Measurements from ENCODE around the gene ALX3. TPM values are rescaled to one million over a fixed set of nuclear protein-coding genes. Genes with fewer than 3 reads are reported as not detected.

The ALX3 gene
- total and polyA plus RNA-seq, 2 of the 4 experiments (the other 2 are of a cell fraction), result not detected

GRCh38 chr1:110091381-110091780 lies 20.9 kb upstream of the ALX3 start:
- ATAC-seq (ENCODE audit: low read depth) (no peak), DNase-seq (no peak)
- dilution Hi-C loops (cut with HindIII; ENCODE audit: low sequenced_read_pairs, unreplicated experiment), result no loop called here
- BruUV-seq (replicated peaks), result no TSS peak
- no peak overlapping the region for H2AFZ ChIP-seq (replicated peaks; ENCODE audit: low read length, poor library complexity)
- intact Hi-C loops (cut with micrococcal nuclease), result no loop called here
- H2BK120ac ChIP-seq (ENCODE audit: low read depth, low read length), result no peak overlapping the region
- H3K27ac ChIP-seq (ENCODE audit: insufficient read depth, low read length), result no peak overlapping the region
- no peak overlapping the region for H2AK9ac ChIP-seq (replicated peaks; ENCODE audit: low read depth, low read length, poor library complexity)
- H4K20me1 ChIP-seq (ENCODE audit: insufficient read depth, low read length), result no peaks in the 10 kb centered on the region
- TF ChIP-seq POLR2A (IDR thresholded peaks at IDR 0.05; ENCODE audit: low read depth, low read length) (no peak), MAFK (IDR thresholded peaks at IDR 0.05; ENCODE audit: low read depth, low read length) (no peak), RFX5 (IDR thresholded peaks at IDR 0.05; ENCODE audit: low read depth, low read length) (no peak), CTCF (conservative IDR thresholded peaks at IDR 0.05; ENCODE audit: low read depth, low read length) (no peak), NFE2L2 (IDR thresholded peaks at IDR 0.05; ENCODE audit: low read depth, low read length) (no peak), CEBPB (IDR thresholded peaks at IDR 0.05; ENCODE audit: low read depth, low read length) (no peak), USF2 (IDR thresholded peaks at IDR 0.05; ENCODE audit: low read depth, low read length) (no peak), ELK1 (IDR thresholded peaks at IDR 0.05; ENCODE audit: borderline replicate concordance, low read depth, low read length) (no peak), RAD21 (IDR thresholded peaks at IDR 0.05; ENCODE audit: low read length) (no peak), RCOR1 (IDR thresholded peaks at IDR 0.05; ENCODE audit: insufficient replicate concordance, low read length) (no peak), BHLHE40 (IDR thresholded peaks at IDR 0.05; ENCODE audit: low read depth, low read length) (no peak), CHD1 (IDR thresholded peaks at IDR 0.05; ENCODE audit: low read depth, low read length) (no peak), FOS (IDR thresholded peaks at IDR 0.05; ENCODE audit: low read depth, low read length) (no peak)
- H3K27me3 ChIP-seq (ENCODE audit: control insufficient read depth, insufficient read depth, low read length), result peaks cover 64% of the 10 kb centered on the region
- H2BK5ac ChIP-seq (ENCODE audit: low read depth, low read length, poor library complexity, severe bottlenecking), result no peak overlapping the region
- no peak overlapping the region for H4K8ac ChIP-seq (ENCODE audit: low read depth in 2 of 2, low read length in 2 of 2)
- H3K56ac ChIP-seq (ENCODE audit: extremely low read depth, insufficient read depth, low read length), result no peak overlapping the region
- no peaks in the 10 kb centered on the region; the same call in 1 of the 2 replicates for H3K4me1 ChIP-seq (ENCODE audit: control insufficient read depth, insufficient read depth, low read length)
- peaks cover 3% of the 10 kb centered on the region for H3K9me3 ChIP-seq (ENCODE audit: control insufficient read depth, insufficient read depth, low read length)
- H3K23ac ChIP-seq (ENCODE audit: low read depth, low read length), result no peak overlapping the region
- no peaks in the 10 kb centered on the region; the same call in 1 of the 2 replicates for H3K9me1 ChIP-seq (ENCODE audit: insufficient read depth, low read length)
- no peak overlapping the region for H3K18ac ChIP-seq (ENCODE audit: low read depth, low read length)
- in situ Hi-C loops (cut with MboI; ENCODE audit: low sequenced_read_pairs), result no loop called here
- H3K4me3 ChIP-seq (ENCODE audit: insufficient read depth, low read depth, low read length), result no peak overlapping the region
- H3K4me2 ChIP-seq (ENCODE audit: low read depth, low read length), result no peak overlapping the region
- no peak overlapping the region for H3K14ac ChIP-seq (replicated peaks; ENCODE audit: low read depth, low read length)
- no peak overlapping the region for H2BK15ac ChIP-seq (ENCODE audit: low read depth, low read length)
- H2BK20ac ChIP-seq (ENCODE audit: low read depth, low read length), result no peak overlapping the region
- no peak overlapping the region for H3K9ac ChIP-seq (ENCODE audit: low read depth, low read length)
- no peaks in the 10 kb centered on the region for H3K36me3 ChIP-seq (ENCODE audit: control insufficient read depth, insufficient read depth, low read length)
- no peak overlapping the region for H4K5ac ChIP-seq (ENCODE audit: low read depth, low read length)
- no peak overlapping the region for H2AK5ac ChIP-seq (ENCODE audit: low read depth, low read length)
- no CpG with 5 or more reads among the region's 2 CpGs for WGBS, 2 experiments (ENCODE audit: extremely low coverage in 2 of 2, insufficient read length in 1 of 2)
- CTCF ChIA-PET, result interaction anchor here (0.5 to 1.1 kb wide), 4 partner anchors 12 to 1527 kb away, joined by 3 to 4 read pairs (median 3); no protein-coding TSS in a partner anchor
- POLR2A ChIA-PET (ENCODE audit: unreplicated experiment), result interaction anchor here (0.9 kb wide), 1 partner anchor 57 kb away, joined by 3 read pairs; the partner anchor contains the start of gene STRIP1
- no peaks in the 10 kb centered on the region for H3K79me1 ChIP-seq (ENCODE audit: low read depth in 1 of 2, low read length in 2 of 2)
- H3K4ac ChIP-seq (ENCODE audit: low read depth, low read length), result no peak overlapping the region
- no peak overlapping the region for H4K91ac ChIP-seq (ENCODE audit: insufficient read depth, low read depth, low read length)
